GM19328 (cell line): ENCODE data around the gene HCN2.
"Not testable (repeated sequence)": the region's sequence is repeated elsewhere in the genome, so short reads cannot be mapped to it uniquely, and the experiment has no call there.

Experiments used
- ATAC-seq: cut with Tn5 transposase; IDR thresholded peaks from one replicate; pipeline ENCODE4 v1.9.1; 2021; ENCODE audit warnings: mild to moderate bottlenecking, moderate library complexity; ENCODE audit not compliant: unreplicated experiment

The HCN2 gene

GRCh38 chr19:617551-618246, 28.0 kb downstream of the HCN2 start:
- ATAC-seq = no peak

GRCh38 chr19:618247-618619, 28.6 kb downstream of the HCN2 start:
- ATAC-seq = no peak

GRCh38 chr19:618674-619285, 29.1 kb downstream of the HCN2 start:
- ATAC-seq = no peak

GRCh38 chr19:619286-620002, 29.8 kb downstream of the HCN2 start:
- ATAC-seq = no peak

GRCh38 chr19:620166-620862, 30.6 kb downstream of the HCN2 start:
- no peak for ATAC-seq

- ATAC-seq = not testable (repeated sequence)
These were observed 31.5 kb downstream of the HCN2 start for GRCh38 chr19:621191-621590.

- no peak for ATAC-seq
These were observed 32.1 kb downstream of the HCN2 start for GRCh38 chr19:621819-622218.

GRCh38 chr19:622666-623065, 33.0 kb downstream of the HCN2 start:
- ATAC-seq = no peak

GRCh38 chr19:623175-623916, 33.7 kb downstream of the HCN2 start:
- ATAC-seq = no peak

- no peak for ATAC-seq
These were observed 34.3 kb downstream of the HCN2 start for GRCh38 chr19:623974-624373.

GRCh38 chr19:624433-625109, 34.9 kb downstream of the HCN2 start:
- ATAC-seq = no peak

- no peak for ATAC-seq
These were observed 35.6 kb downstream of the HCN2 start for GRCh38 chr19:625257-625656.

GRCh38 chr19:626566-626965, 36.9 kb downstream of the HCN2 start:
- ATAC-seq = not testable (repeated sequence)

- ATAC-seq = no peak
These were observed 38.5 kb downstream of the HCN2 start for GRCh38 chr19:628168-628567.

GRCh38 chr19:629515-629914, 39.8 kb downstream of the HCN2 start:
- not testable (repeated sequence) for ATAC-seq

- ATAC-seq = no peak
These were observed 40.5 kb downstream of the HCN2 start for GRCh38 chr19:629961-630714.

GRCh38 chr19:632579-633067, 42.9 kb downstream of the HCN2 start:
- ATAC-seq = peak; percentile 10

- peak; percentile 81 for ATAC-seq
These were observed 43.5 kb downstream of the HCN2 start, which contains the start of gene POLRMT for GRCh38 chr19:633068-633785. Gene POLRMT, minus strand, starts transcription at chr19:633537. Its CDS starts 25 bp downstream, at chr19:633512.
